SIG-M5 treated with dmso at 0.1 percent for 504 hours (cell line): ENCODE results near the gene YAE1.

Experiments
- DNase-seq: peaks from one replicate; lab custom pipeline; 2025; ENCODE audit not compliant: unreplicated experiment; lab: John Stamatoyannopoulos, UW

Gene YAE1

DNA sequence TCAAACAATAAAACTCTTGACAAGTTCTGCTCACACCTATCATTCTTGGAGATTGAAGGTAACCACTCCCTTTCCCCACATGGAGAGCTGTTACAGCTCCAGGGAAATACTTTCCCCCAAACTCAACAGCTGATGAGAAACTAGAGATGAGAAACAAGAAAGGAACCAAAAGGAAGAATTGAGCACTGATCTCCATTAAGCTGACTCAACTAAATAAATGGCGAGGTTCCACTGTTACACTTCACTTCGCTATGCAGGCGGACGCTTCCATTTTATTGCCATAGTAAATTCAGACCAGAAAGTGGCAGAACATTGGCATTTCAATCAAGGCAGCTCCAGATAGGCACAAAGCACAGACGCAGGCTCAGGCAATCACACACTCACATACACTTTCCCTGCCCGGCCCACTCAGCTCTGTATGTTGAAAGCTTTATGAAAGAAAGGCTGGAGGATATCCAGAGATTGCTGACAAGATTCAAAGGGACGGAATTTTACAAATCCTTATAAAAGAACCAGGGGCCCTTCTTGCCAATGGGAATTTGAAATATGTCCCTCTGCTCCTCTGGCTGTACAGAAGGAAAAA, 11.5 kb upstream of the YAE1 start:
- no peak for DNase-seq

- DNase-seq, result no peak
Measured at GRCh38 chr7:39557222-39557621, 9.0 kb upstream of the YAE1 start.

GRCh38 chr7:39557911-39558310, 8.3 kb upstream of the YAE1 start:
- DNase-seq, result no peak

GRCh38 chr7:39560408-39560807, 5.8 kb upstream of the YAE1 start:
- DNase-seq, result no peak

DNA sequence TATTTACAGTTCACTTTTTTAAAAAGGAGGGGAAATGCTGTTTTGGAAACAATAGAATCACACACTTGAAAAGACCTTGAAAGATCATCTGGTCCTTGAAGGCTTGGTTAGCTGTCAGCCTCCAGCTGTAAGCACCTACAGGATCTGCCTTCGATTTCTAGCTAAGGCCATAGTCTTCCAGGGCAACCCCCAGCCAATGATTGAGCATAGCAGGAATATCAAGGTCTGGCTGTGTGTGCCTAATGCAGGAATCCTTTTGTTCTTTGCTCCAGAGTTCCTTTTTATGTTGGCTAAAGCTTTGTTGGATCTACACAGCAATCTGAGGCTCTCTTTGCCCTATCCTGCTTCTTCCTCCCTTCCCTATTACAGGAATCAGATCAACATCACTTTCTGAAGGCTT, 5.2 kb upstream of the YAE1 start:
- no peak for DNase-seq

DNA sequence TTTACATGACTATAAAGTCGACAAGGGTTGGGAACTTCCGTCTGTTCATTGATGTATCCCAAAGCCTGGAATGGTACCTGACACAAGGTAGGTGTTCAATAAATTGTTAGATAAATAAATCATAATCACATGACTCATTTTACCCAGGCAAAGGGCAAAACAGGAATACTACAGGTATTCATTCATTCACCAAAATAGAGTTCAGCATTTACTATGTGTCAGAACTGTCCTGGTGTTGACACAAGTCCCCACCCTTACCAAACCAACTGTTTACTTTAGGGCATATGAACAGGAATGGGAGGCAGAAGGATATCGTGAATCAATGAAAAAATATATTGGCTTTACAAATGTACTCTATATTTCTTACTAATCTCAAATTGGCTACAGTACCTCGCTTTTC, 666 bp upstream of the YAE1 start:
- no peak for DNase-seq

DNA sequence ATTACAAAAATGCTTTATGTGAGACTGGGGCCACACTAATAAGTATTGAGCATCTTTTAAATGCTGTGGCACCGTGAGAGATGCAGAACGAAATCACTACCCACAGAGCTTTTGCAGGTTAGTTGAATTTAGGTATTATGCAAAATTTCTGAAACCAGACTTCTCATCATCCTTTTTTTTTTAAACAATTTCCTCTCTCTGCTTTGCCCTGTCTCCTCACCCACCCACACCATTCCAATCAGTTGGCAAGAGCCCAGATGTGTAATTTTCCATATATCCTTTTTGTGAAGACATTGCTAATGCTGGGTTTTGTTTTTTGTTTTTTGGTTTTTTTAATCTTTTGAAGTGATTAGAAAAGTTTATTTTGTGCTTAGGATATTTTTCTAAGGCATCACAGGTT, 1.1 kb downstream of the YAE1 start:
- no peak for DNase-seq

GRCh38 chr7:39574673-39575349, 8.6 kb downstream of the YAE1 start:
- DNase-seq, result no peak

- no peak for DNase-seq
Measured at GRCh38 chr7:39577229-39577874, 11.1 kb downstream of the YAE1 start.

DNA sequence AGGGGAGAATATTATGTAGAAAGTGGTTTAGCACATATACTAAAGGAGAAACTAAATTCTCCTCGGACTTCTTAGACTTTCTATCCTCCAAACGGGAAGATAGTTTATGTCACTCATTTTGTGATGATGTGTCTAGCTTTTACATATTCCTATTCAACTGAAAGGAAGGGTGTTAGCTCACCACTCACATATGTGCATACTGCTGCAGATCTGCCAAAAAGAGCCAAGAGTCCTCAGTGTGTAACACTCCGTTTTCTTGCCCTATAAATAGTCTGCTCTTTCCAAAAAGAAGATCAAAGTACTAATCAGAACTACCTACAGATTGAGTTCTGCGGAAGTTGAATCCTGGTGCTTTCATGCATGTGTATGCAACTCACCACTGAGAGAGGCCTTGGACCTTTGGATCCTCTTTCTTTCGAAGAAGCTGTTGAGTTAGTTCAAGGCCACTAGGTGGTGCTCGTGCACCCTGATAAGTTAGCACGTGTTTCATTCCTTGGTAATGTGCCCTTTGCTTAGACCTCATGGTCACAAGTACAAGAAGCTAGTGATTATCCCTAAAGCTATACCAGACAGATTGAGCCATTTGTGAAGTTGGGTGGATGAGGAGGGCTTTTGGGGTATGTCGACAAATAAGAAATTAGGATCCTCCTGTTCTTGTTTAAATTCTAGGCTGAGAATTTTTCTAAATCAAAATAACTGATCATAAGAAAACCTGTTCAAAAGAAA, 14.1 kb downstream of the YAE1 start:
- peak; percentile 91 for DNase-seq

- DNase-seq, result no peak
Measured at GRCh38 chr7:39582536-39582935, 16.3 kb downstream of the YAE1 start.

- no peak for DNase-seq
Measured at GRCh38 chr7:39583539-39583938, 17.3 kb downstream of the YAE1 start.

DNA sequence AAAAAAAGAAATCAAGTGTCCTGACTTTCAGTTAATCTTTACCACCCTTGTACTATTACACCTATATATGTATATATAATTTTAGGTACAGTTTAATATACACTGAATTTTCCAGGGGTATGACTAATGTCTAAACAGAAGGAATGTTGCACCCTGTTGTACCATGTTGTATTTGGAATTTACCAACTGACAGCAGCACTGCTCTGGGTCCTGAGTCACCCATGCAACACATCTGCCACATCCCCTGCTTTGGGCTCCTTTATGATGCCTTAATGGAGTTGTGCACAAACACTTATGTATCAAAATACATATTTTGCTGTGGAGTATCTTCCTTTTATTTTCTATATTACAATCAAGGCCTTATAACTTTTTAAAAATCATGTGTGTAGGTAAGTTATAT, 21.2 kb downstream of the YAE1 start:
- no peak for DNase-seq

GRCh38 chr7:39588416-39588815, 22.2 kb downstream of the YAE1 start:
- no peak for DNase-seq

- peak; percentile 80 for DNase-seq
Measured at GRCh38 chr7:39589323-39590111, 23.3 kb downstream of the YAE1 start.

- DNase-seq, result no peak
Measured at GRCh38 chr7:39592586-39592985, 26.4 kb downstream of the YAE1 start.

GRCh38 chr7:39594988-39595620, 28.9 kb downstream of the YAE1 start:
- no peak for DNase-seq

DNA sequence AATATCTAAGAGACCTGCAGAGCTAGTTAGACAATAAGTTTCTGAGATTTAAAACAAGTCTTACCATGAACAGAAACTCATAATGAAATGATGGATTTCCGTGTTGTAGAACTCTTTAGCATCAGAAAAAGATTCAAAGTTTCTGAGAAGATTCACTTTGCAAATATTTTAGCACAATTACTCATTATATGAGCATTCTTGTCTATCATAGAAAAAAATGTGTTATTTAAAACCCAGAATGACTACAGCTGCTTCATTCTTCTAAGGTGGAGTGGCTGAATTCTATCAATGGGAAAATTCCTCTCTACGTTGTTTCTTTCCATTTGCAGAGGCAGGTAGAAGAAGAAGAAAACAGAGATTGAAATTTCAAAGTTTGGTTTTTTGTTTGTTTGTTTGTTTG, 36.1 kb downstream of the YAE1 start:
- no peak for DNase-seq

DNA sequence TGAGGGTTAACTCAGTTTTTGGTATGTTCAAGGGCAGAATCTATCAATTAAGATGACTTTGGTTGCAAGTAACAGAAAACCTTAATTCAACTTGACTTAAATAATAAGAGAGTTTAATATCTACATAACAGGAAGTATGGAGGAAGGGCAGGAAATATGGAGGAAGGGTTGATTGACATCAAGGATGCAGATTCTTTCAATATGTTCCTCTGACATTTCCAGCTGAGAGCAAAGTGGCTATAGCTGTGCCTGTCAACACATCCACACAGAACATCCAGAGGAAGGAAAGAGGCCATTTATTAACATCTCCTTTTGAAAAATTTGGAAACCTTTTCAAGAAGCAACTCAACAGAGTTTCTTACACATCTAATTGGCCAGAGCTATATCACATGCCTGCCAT, 37.7 kb downstream of the YAE1 start:
- no peak for DNase-seq

- no peak for DNase-seq
Measured at GRCh38 chr7:39605087-39605486, 38.9 kb downstream of the YAE1 start.

DNA sequence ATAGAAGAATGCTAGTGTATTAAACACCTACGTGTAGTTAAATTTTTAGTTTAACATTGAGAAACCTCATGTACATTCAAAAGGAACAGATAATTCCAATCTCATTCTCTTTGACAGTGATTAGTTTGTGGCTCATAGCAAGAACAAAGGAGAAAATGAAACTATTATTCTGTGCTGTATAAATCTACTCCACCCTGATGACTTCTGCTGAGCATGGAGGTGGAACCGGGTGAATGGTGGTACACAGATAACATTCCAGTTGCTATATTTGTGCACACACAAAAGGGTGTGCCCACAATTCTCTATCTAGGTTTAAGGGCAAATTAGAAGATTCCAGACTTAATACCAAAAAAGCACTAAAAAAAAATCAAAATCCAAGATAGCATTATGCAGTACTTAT, 40.1 kb downstream of the YAE1 start:
- no peak for DNase-seq
